ENCODE data around the gene KAZN.

Gene KAZN

DNA sequence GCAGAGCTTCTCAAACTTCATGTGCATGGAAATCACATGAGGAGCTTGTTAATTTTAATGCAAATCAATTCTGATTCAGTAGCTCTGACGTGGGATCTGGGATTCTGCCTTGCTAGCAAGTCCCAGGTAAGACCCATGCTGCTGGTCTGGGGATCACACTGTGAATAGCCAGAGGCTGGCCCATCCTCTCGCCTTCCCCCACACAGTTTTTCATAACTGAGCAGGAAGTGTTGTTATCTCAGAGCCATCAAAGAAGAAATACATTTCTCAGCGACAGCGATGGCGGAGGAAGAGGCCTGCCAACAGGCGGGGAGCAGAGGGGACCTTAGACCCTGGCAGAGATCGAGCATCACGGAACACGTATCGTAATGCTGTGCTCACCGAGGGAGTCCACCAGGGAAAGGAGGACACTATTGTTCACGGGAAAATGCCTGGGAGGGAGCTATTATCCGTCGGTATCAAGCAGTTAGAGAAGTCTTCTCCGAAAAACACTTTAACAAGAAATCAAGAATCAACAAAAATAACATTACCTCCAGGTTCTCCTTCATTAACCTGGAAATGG, 286.2 kb downstream of the KAZN start:
- Histone ChIP-seq H2BK5ac (ENCODE audit: low read depth, low read length, poor library complexity) (no peak overlapping the region), H3K79me1 (ENCODE audit: low read length) (no peaks in the 10 kb centered on the region), H2AK5ac (ENCODE audit: low read length) (no peak overlapping the region), H2AFZ (ENCODE audit: insufficient read depth, low read length, poor library complexity) (no peak overlapping the region), H4K91ac (ENCODE audit: low read depth, low read length) (no peak overlapping the region), H3K23ac (ENCODE audit: low read length) (no peak overlapping the region), H4K12ac (ENCODE audit: low read depth, low read length) (no peak overlapping the region), H3K9me3 (ENCODE audit: insufficient read depth, low read depth, low read length) (no peaks in the 10 kb centered on the region), H3K4me3 (ENCODE audit: low read depth, low read length) (no peak overlapping the region), H3K27ac (ENCODE audit: low read depth, low read length) (no peak overlapping the region), H3K79me2 (ENCODE audit: control insufficient read depth, insufficient read depth, low read length, poor library complexity) (no peaks in the 10 kb centered on the region), H3K4me1 (ENCODE audit: control insufficient read depth in 1 of 2, insufficient read depth in 2 of 2, low read length in 2 of 2) (peaks cover 13 to 15% of the 10 kb centered on the region in 2 experiments), H4K8ac (ENCODE audit: low read depth, low read length) (no peak overlapping the region), H3K36me3 (ENCODE audit: control insufficient read depth in 1 of 2, insufficient read depth in 2 of 2, low read length in 2 of 2) (no peaks in the 10 kb centered on the region), H3K9ac (ENCODE audit: low read length) (no peak overlapping the region), H3K4me2 (ENCODE audit: low read length) (no peak overlapping the region), H3K27me3 (ENCODE audit: insufficient read depth, low read length) (no peaks in the 10 kb centered on the region), H2BK120ac (ENCODE audit: insufficient read depth, low read length, poor library complexity) (no peak overlapping the region), H3K4ac (ENCODE audit: low read depth, low read length) (no peak overlapping the region), H2BK12ac (ENCODE audit: low read length) (no peak overlapping the region), H3K14ac (ENCODE audit: low read length) (no peak overlapping the region), H3K18ac (ENCODE audit: low read length) (no peak overlapping the region)
- no CpG with 5 or more reads among the region's 15 CpGs for WGBS (ENCODE audit: extremely low coverage, insufficient coverage, insufficient read length)
- no peak for DNase-seq

DNA sequence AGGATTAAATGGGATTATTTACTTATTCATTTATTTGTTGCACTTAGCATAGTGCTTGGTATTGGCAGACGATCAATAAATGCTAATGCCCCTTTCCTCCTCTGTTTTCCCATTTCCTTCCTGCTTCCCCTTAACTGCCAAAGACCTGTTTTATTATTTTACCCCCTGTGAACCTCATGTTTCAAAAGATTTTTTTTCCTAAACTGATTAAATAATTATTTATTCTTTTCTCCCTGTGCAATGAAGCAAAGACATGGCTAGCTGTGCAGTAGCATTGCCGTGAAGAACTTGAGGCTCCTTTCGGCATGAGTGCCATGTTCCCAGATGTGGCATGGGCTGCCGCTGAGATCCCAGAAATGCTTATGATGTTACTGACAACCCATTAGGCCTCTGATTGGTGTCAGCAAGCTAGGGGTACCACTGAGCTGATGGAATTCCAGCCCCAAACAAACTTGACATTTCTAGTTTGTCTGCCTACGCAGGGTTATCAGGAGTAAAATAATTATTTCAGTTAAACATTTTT, 288.6 kb downstream of the KAZN start:
- Histone ChIP-seq H4K8ac (ENCODE audit: low read depth, low read length) (no peak overlapping the region), H2AFZ (ENCODE audit: insufficient read depth, low read length, poor library complexity) (no peak overlapping the region), H3K27ac (ENCODE audit: low read depth, low read length) (no peak overlapping the region), H3K23ac (ENCODE audit: low read length) (no peak overlapping the region), H3K4me2 (ENCODE audit: low read length) (no peak overlapping the region), H3K27me3 (ENCODE audit: insufficient read depth, low read length) (no peaks in the 10 kb centered on the region), H3K9me3 (ENCODE audit: insufficient read depth, low read depth, low read length) (no peaks in the 10 kb centered on the region), H4K91ac (ENCODE audit: low read depth, low read length) (no peak overlapping the region), H3K36me3 (ENCODE audit: control insufficient read depth in 1 of 2, insufficient read depth in 2 of 2, low read length in 2 of 2) (no peaks in the 10 kb centered on the region), H2BK120ac (ENCODE audit: insufficient read depth, low read length, poor library complexity) (no peak overlapping the region), H2BK12ac (ENCODE audit: low read length) (no peak overlapping the region), H3K4me1 (ENCODE audit: control insufficient read depth in 1 of 2, insufficient read depth in 2 of 2, low read length in 2 of 2) (no peaks in the 10 kb centered on the region), H2AK5ac (ENCODE audit: low read length) (no peak overlapping the region), H3K79me2 (ENCODE audit: control insufficient read depth, insufficient read depth, low read length, poor library complexity) (no peaks in the 10 kb centered on the region), H3K4ac (ENCODE audit: low read depth, low read length) (no peak overlapping the region), H2BK5ac (ENCODE audit: low read depth, low read length, poor library complexity) (no peak overlapping the region), H3K14ac (ENCODE audit: low read length) (no peak overlapping the region), H4K12ac (ENCODE audit: low read depth, low read length) (no peak overlapping the region), H3K79me1 (ENCODE audit: low read length) (no peaks in the 10 kb centered on the region), H3K9ac (ENCODE audit: low read length) (no peak overlapping the region), H3K18ac (ENCODE audit: low read length) (no peak overlapping the region), H3K4me3 (ENCODE audit: low read depth, low read length) (no peak overlapping the region)
- no peak for DNase-seq
- WGBS (ENCODE audit: extremely low coverage, insufficient coverage, insufficient read length) = no CpG with 5 or more reads among the region's 5 CpGs

- no peak overlapping the region for H4K8ac ChIP-seq (ENCODE audit: low read depth, low read length)
- no peak overlapping the region for H2AK5ac ChIP-seq (ENCODE audit: low read length)
- H2BK12ac ChIP-seq (ENCODE audit: low read length) = no peak overlapping the region
- H4K91ac ChIP-seq (ENCODE audit: low read depth, low read length) = no peak overlapping the region
- no peaks in the 10 kb centered on the region for H3K27me3 ChIP-seq (ENCODE audit: insufficient read depth, low read length)
- no peak overlapping the region for H3K27ac ChIP-seq (ENCODE audit: low read depth, low read length)
- H2AFZ ChIP-seq (ENCODE audit: insufficient read depth, low read length, poor library complexity) = no peak overlapping the region
- H3K9me3 ChIP-seq (ENCODE audit: insufficient read depth, low read depth, low read length) = no peaks in the 10 kb centered on the region
- no peak overlapping the region for H3K4ac ChIP-seq (ENCODE audit: low read depth, low read length)
- H4K12ac ChIP-seq (ENCODE audit: low read depth, low read length) = no peak overlapping the region
- H3K14ac ChIP-seq (ENCODE audit: low read length) = no peak overlapping the region
- no peaks in the 10 kb centered on the region for H3K4me1 ChIP-seq (ENCODE audit: control insufficient read depth in 1 of 2, insufficient read depth in 2 of 2, low read length in 2 of 2)
- no peak overlapping the region for H3K4me3 ChIP-seq (ENCODE audit: low read depth, low read length)
- no peak overlapping the region for H3K23ac ChIP-seq (ENCODE audit: low read length)
- H2BK5ac ChIP-seq (ENCODE audit: low read depth, low read length, poor library complexity) = no peak overlapping the region
- H3K9ac ChIP-seq (ENCODE audit: low read length) = no peak overlapping the region
- H3K4me2 ChIP-seq (ENCODE audit: low read length) = no peak overlapping the region
- H3K18ac ChIP-seq (ENCODE audit: low read length) = no peak overlapping the region
- H3K36me3 ChIP-seq (ENCODE audit: control insufficient read depth in 1 of 2, insufficient read depth in 2 of 2, low read length in 2 of 2) = no peaks in the 10 kb centered on the region
- H3K79me1 ChIP-seq (ENCODE audit: low read length) = no peaks in the 10 kb centered on the region
- DNase-seq = no peak
- WGBS (ENCODE audit: extremely low coverage, insufficient coverage, insufficient read length) = no CpG with 5 or more reads among the region's 13 CpGs
- H3K79me2 ChIP-seq (ENCODE audit: control insufficient read depth, insufficient read depth, low read length, poor library complexity) = no peaks in the 10 kb centered on the region
- H2BK120ac ChIP-seq (ENCODE audit: insufficient read depth, low read length, poor library complexity) = no peak overlapping the region
Observed at GRCh38 chr1:14887764-14888350, 289.4 kb downstream of the KAZN start.

DNA sequence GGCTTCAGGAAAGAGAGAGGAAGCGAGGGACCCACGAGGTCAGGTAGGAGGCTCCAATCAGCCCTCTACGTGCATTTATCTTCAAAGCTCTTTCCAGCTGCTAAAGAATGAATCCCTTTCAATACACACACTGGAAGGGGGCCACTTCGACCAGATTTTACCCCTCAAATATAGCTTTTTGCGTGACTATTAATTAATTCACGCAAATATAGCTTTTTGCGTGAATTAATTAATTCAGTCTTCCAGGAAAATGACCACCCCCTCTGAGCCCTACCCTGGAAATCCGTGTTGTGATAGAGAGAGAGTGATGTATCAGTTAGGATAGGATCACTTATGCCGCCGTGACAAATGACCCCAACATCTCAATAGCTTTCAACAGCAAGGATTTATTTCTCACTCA, 289.9 kb downstream of the KAZN start:
- H3K79me2 ChIP-seq (ENCODE audit: control insufficient read depth, insufficient read depth, low read length, poor library complexity) = no peaks in the 10 kb centered on the region
- no CpG with 5 or more reads among the region's 10 CpGs for WGBS (ENCODE audit: extremely low coverage, insufficient coverage, insufficient read length)
- H3K18ac ChIP-seq (ENCODE audit: low read length) = no peak overlapping the region
- H3K23ac ChIP-seq (ENCODE audit: low read length) = no peak overlapping the region
- H3K4me1 ChIP-seq (ENCODE audit: control insufficient read depth in 1 of 2, insufficient read depth in 2 of 2, low read length in 2 of 2) = no peaks in the 10 kb centered on the region
- no peak overlapping the region for H3K4me3 ChIP-seq (ENCODE audit: low read depth, low read length)
- H3K79me1 ChIP-seq (ENCODE audit: low read length) = no peaks in the 10 kb centered on the region
- no peak for DNase-seq
- H2AFZ ChIP-seq (ENCODE audit: insufficient read depth, low read length, poor library complexity) = no peak overlapping the region
- H4K12ac ChIP-seq (ENCODE audit: low read depth, low read length) = no peak overlapping the region
- no peak overlapping the region for H2BK12ac ChIP-seq (ENCODE audit: low read length)
- H3K36me3 ChIP-seq (ENCODE audit: control insufficient read depth in 1 of 2, insufficient read depth in 2 of 2, low read length in 2 of 2) = no peaks in the 10 kb centered on the region
- H2BK5ac ChIP-seq (ENCODE audit: low read depth, low read length, poor library complexity) = no peak overlapping the region
- no peak overlapping the region for H2AK5ac ChIP-seq (ENCODE audit: low read length)
- no peak overlapping the region for H3K27ac ChIP-seq (ENCODE audit: low read depth, low read length)
- H4K91ac ChIP-seq (ENCODE audit: low read depth, low read length) = no peak overlapping the region
- H3K4ac ChIP-seq (ENCODE audit: low read depth, low read length) = no peak overlapping the region
- H3K27me3 ChIP-seq (ENCODE audit: insufficient read depth, low read length) = no peaks in the 10 kb centered on the region
- no peak overlapping the region for H4K8ac ChIP-seq (ENCODE audit: low read depth, low read length)
- H3K9me3 ChIP-seq (ENCODE audit: insufficient read depth, low read depth, low read length) = no peaks in the 10 kb centered on the region
- no peak overlapping the region for H3K14ac ChIP-seq (ENCODE audit: low read length)
- H3K4me2 ChIP-seq (ENCODE audit: low read length) = no peak overlapping the region
- no peak overlapping the region for H3K9ac ChIP-seq (ENCODE audit: low read length)
- H2BK120ac ChIP-seq (ENCODE audit: insufficient read depth, low read length, poor library complexity) = no peak overlapping the region
